GM12878 (cell line): ENCODE results near the gene ZNF445.

Experiments
- CEBPZ ChIP-seq: fragments of 150-350 bp; IDR thresholded peaks from 2 replicates; pipeline ENCODE4 v1.6.1; 2016; ENCODE audit warnings: low read depth, low read length
- EZH2 ChIP-seq: IDR thresholded peaks from 2 replicates; pipeline ENCODE4 v1.6.1; 2012; ENCODE audit warnings: low read depth, mild to moderate bottlenecking, control low read depth, inconsistent platforms, low read length, borderline replicate concordance; ENCODE audit not compliant: control insufficient read depth
- USF1 ChIP-seq: IDR thresholded peaks from 2 replicates; pipeline ENCODE4 v1.6.1; 2011; ENCODE audit warnings: borderline replicate concordance, low read depth, mild to moderate bottlenecking, moderate library complexity, mixed read lengths, low read length; ENCODE audit not compliant: insufficient read depth; ENCODE audit errors: extremely low read length
- YY1 ChIP-seq: IDR thresholded peaks from 2 replicates; pipeline ENCODE4 v1.6.1; 2011; ENCODE audit warnings: low read depth, mild to moderate bottlenecking, low read length

- TF ChIP-seq USF1 (no peak), YY1 (no peak), CEBPZ (no peak), EZH2 (no peak)
Observed at GRCh38 chr3:44525060-44525459, 47.6 kb upstream of the ZNF445 start.
